DMS79 (cell line): ENCODE measurements around the gene CAMK2D.
A peak's percentile ranks its signal among the peaks of the same experiment; 100 is the strongest.

Experiments
- DNase-seq: peaks from one replicate; lab custom pipeline; 2025; lab: John Stamatoyannopoulos, UW

The CAMK2D gene

DNA sequence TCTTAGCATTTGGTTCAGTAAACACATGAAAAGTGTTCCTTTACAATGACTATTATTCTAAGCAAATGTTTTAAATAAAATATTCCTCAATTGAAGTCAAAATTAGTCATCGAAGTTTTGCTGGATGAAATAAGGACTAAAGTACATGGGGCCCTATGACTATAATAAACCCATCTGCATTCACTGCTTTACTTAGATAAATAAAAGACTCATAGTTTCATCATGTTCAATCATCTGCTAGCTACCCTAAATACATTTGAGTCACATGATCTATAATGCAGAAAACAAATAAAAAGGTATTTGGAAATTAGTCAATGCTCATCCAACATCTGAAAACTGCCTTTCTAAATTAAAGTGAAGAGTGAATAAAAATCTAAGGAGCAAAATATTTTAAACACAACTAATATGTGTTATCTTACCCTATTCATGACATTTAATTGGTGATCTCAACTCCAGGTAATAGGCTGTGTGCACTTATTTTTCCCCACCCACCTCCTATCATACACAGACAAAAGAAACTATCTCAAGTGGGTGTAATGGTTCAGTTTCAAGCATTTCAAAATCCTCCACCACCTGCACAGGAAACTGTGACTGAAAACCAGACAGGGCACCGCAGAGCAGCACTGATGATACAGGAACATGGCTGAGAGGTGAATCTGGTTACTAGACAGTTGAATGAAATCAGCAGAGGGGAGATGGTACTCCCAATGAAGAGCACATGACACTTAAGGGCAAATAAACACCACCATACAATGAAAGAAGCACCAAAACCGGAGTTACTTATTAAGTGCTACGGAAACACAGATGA lies 78.6 kb downstream of the CAMK2D start:
- no peak for DNase-seq

DNA sequence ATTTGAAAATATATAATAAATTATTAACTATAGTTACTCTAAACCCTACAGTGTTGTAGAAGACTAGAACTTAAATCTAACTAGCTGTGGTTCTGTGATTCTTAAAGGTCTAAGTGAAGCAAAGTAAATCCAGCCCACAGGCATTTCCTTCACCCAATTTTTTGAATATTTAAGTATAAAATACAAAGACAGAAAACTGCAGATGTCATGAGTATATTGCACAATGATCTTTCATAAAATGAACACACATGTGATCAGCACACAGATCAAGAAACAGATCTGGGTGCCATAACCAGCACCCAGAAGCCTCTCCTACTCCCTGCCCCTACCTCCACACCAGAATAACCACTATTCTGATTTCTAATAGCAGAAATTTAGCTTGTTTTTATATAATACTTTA lies 82.9 kb downstream of the CAMK2D start:
- no peak for DNase-seq

DNA sequence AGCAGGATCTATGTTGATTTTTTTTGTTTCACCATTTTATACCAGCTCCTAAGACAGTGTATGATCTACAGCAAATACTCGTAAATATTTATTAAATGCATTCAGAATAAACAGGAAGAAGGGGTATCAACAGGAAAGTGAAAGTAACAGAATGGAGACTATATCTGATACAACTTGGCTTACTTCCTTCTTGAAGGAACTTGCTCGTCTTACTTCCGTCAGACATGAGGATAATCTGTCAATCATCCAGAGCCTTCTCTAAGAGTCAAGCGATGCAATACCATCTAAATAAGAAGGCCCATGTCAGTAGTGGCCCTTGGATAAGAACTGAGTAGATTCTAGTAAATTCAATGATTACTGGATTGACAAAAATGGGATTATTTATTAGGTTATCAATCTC lies 84.2 kb downstream of the CAMK2D start:
- no peak for DNase-seq

DNA sequence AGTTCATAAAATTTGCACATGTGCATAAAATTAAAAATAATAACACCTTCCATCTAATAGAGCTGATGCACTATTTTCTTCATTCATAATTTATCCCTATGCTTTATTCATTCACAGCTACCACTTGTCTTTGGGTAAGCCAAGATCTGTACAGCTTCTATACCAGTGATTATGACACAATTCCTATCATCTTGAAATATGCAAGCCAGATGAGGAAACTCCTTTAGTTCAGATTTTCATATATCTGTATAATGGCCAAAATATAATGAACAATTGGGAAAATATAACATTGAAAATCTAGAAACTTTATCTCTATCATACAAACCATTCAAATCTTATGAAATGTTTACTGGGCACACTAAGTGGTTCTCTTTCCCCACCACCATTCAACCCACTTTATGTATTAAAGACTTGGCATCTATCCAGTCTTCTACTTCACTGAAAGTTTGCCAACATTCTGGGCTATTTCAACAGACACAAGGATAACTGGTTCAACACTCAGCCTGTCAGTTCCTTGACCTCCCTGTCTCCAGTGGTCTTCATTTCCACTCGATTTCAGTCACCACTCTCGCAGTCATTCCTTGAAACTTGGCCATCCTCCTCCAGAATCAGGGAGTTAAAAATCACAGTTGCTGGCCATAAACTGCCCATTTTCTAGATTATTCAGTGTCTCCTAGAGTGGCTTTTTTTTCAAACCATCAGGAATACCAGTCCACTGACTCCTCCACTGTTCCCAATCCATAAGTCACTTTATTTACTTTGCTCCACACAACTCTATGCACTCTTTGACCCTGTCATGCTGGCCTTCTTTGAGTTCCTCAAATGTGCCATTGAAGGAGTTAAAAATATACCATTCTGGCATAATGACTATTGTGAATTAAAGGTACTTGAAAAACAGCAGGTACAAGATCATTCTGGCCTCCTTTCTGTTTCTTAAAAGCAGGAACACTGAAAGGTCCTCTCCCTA lies 85.5 kb downstream of the CAMK2D start:
- DNase-seq, result no peak

GRCh38 chr4:113674733-113675132 lies 86.8 kb downstream of the CAMK2D start:
- DNase-seq, result peak; percentile 39

- DNase-seq, result peak; percentile 50
Measured at GRCh38 chr4:113674251-113674650, 87.3 kb downstream of the CAMK2D start.

- no peak for DNase-seq
Measured at GRCh38 chr4:113673450-113673849, 88.1 kb downstream of the CAMK2D start.

- no peak for DNase-seq
Measured at GRCh38 chr4:113666386-113667114, 95.0 kb downstream of the CAMK2D start.

- no peak for DNase-seq
Measured at GRCh38 chr4:113665036-113665435, 96.5 kb downstream of the CAMK2D start.

DNA sequence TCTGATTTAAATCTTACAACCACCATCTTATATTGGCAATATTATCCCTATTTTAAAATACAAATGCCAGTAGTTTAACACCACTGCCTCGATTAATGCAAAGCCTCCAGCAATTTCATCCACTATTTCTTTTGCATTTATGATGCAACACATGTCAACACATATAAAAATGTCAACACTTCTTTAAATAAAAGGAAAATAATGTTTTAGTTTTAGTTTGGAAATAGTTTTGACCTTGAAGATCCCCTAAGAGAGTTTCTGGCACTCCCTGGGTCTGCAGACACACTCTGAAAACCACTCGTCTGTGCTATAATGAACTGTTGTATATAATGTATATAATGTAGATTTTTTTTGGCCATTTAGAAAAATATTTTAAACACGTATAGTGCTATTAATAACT lies 99.0 kb downstream of the CAMK2D start:
- no peak for DNase-seq

GRCh38 chr4:113659127-113659526 lies 102.4 kb downstream of the CAMK2D start:
- no peak for DNase-seq

DNA sequence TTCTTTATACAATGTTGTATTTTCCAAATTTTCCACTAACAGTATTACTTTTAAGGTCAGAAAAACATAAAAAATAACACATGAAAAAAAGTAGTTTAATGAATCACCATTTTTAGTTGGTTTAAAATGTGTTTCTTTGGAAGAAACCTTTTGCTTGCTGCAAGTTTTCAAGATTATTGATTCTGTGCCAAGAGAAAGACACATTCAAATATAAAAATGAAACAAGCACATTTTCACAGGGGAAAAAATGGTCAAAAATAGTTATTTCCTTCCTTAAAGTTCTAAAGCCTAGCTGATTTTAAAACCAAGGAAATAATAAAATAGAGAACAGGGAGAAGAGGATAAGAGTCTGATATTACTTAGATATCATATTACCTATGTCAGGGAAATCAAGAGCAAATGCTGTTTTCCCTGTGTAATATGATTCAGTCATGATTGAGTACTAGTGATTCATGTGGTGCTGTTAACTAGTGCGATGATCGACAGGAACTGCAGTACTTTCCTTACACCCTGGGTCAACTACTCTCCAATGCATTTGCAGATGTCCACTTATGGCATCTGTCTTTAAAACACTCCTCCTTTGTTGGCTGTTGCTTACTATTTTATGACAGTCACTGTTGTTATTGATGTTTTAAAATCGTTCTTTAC lies 103.8 kb downstream of the CAMK2D start:
- DNase-seq, result no peak

DNA sequence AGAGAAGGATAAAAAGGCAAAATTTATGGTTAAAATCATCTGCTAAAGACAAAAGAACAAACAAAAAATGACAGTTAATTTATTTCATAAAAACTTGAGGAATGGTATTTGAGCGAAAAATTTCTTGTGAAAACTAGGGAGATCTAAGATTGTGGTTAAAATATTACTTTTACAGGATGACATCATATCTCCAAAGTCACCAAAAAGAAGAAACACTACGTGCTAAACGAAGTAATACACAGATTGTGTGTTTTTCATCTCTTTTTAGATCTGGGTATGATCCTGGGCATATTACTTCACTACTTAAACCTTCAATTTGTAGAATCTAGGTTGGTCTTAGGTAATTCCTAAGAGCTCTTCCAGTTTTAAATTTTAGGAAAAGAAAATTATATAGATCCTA lies 107.7 kb downstream of the CAMK2D start:
- no peak for DNase-seq

DNA sequence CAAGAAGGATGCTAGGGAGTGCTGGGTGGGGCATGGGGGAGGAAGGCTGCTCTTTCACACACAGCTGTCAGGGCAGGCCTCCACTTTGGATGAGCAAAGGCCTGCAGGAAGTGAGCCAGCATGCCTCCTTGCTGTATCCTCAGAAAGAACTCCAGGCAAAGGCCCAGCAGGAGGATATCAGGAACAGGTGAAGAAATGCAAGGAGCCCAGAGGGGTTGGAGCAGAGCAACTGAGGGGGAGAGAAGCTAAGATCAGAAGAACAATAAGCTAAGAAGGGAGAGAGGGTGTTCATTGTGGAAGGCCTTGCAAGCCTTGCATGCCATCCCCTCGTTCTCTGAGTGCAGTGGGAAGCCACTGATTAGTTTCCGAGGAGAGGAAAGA lies 115.1 kb downstream of the CAMK2D start:
- DNase-seq, result no peak

- DNase-seq, result no peak
Measured at GRCh38 chr4:113645771-113646441, 115.6 kb downstream of the CAMK2D start.

DNA sequence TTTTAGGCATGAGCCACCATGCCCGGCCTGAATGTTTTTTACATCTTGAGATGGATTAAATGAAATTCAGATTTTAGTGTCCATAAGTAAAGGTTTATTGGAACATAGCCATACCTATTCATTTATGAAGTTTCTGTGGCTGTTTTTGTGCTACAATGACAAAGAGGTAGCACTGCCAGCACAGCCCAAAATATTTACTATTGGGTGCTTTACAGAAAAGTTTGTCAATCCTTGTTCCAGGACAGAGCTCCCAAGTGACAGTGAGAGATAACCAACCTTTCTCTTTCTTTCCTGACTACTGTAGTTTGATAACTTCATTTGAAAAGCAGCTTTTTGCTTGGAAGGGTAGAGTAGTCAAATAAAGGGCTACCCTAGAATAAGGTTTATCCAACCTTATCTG lies 116.2 kb downstream of the CAMK2D start:
- no peak for DNase-seq

- DNase-seq, result no peak
Measured at GRCh38 chr4:113644398-113644797, 117.1 kb downstream of the CAMK2D start.

GRCh38 chr4:113643505-113643904 lies 118.0 kb downstream of the CAMK2D start:
- no peak for DNase-seq

DNA sequence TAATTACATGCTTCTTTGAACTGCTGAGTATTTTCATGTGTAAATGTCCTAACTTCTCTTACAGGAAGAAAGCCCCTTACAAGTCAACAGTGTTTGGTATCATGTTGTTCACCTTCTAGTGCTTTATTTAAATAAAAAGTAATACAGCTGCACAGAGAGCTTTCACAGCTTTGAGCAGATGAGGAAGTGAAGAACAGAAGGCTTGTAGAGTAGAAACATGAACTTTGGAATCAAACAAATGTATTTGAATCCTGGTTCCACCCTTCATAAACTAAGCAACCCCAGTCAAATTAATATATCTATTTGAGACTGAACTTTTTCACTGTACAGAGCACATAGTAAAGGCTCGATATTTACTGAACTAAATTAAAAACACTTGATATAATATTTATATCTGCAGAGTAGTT lies 120.5 kb downstream of the CAMK2D start:
- DNase-seq, result no peak

DNA sequence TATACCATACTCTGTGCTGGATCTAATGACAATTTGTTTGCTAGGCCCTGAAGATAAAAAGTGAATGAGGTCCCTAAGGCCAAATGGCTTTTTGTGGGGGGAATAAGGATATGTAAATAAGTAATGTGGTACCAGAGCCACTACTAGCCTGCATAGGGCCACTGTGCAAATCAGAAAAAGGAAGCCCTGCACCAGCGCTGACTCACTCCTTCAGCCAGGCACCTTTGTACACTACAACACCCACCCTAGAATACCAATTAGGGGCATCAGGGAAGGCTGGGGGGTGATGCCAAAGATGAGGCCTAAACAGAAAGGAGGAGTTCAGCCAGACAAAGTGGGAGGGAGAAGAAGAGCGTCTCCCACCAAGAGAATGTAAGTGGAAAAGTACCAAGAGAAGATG lies 122.2 kb downstream of the CAMK2D start:
- no peak for DNase-seq

- DNase-seq, result no peak
Measured at GRCh38 chr4:113638562-113638832, 123.0 kb downstream of the CAMK2D start.
